NCI-H69 (cell line): ENCODE results near the gene S100A4.
"Not testable (repeated sequence)": the region's sequence is repeated elsewhere in the genome, so short reads cannot be mapped to it uniquely, and the experiment has no call there.

Source experiments
- DNase-seq: peaks from one replicate; lab custom pipeline; 2025; lab: John Stamatoyannopoulos, UW

The S100A4 gene

GRCh38 chr1:153545067-153546055, at the start of gene S100A4:
Gene S100A4, minus strand, starts transcription at chr1:153545806. Its CDS starts 1,012 bp downstream, at chr1:153544794.
- DNase-seq = peak; percentile 98

- peak; percentile 34 for DNase-seq
Observed at GRCh38 chr1:153592748-153593147, 47.1 kb upstream of the S100A4 start.

- DNase-seq = no peak
Observed at GRCh38 chr1:153588482-153588881, 42.9 kb upstream of the S100A4 start.

- DNase-seq = not testable (repeated sequence)
Observed at GRCh38 chr1:153588033-153588432, 42.4 kb upstream of the S100A4 start.

- DNase-seq = peak; percentile 14
Observed at GRCh38 chr1:153587314-153587713, 41.7 kb upstream of the S100A4 start.

GRCh38 chr1:153586347-153586746, 40.7 kb upstream of the S100A4 start:
- no peak for DNase-seq

- no peak for DNase-seq
Observed at GRCh38 chr1:153585006-153585405, 39.4 kb upstream of the S100A4 start.

- no peak for DNase-seq
Observed at GRCh38 chr1:153583976-153584375, 38.4 kb upstream of the S100A4 start.

GRCh38 chr1:153583514-153583913, 37.9 kb upstream of the S100A4 start:
- DNase-seq = not testable (repeated sequence)

GRCh38 chr1:153582836-153583235, 37.2 kb upstream of the S100A4 start:
- DNase-seq = not testable (repeated sequence)

GRCh38 chr1:153578936-153579335, 33.3 kb upstream of the S100A4 start:
- DNase-seq = no peak

- no peak for DNase-seq
Observed at GRCh38 chr1:153578490-153578889, 32.9 kb upstream of the S100A4 start.

GRCh38 chr1:153577624-153578051, 32.0 kb upstream of the S100A4 start:
- peak; percentile 46 for DNase-seq

- DNase-seq = no peak
Observed at GRCh38 chr1:153577138-153577537, 31.5 kb upstream of the S100A4 start.

GRCh38 chr1:153575497-153575896, 29.9 kb upstream of the S100A4 start:
- not testable (repeated sequence) for DNase-seq

- DNase-seq = not testable (repeated sequence)
Observed at GRCh38 chr1:153575081-153575491, 29.5 kb upstream of the S100A4 start.

GRCh38 chr1:153573351-153573750, 27.7 kb upstream of the S100A4 start:
- no peak for DNase-seq

GRCh38 chr1:153572569-153573015, 27.0 kb upstream of the S100A4 start:
- DNase-seq = peak; percentile 88

GRCh38 chr1:153571706-153572105, 26.1 kb upstream of the S100A4 start:
- DNase-seq = no peak

GRCh38 chr1:153570874-153571273, 25.3 kb upstream of the S100A4 start:
- DNase-seq = peak; percentile 24

- DNase-seq = no peak
Observed at GRCh38 chr1:153569465-153569864, 23.9 kb upstream of the S100A4 start.

GRCh38 chr1:153568367-153569099, 22.9 kb upstream of the S100A4 start:
- DNase-seq = peak; percentile 96
